ENCODE measurements around the gene PSMB1. TPM values are rescaled to one million over a fixed set of nuclear protein-coding genes. Genes with fewer than 3 reads are reported as not detected.
A peak's percentile ranks its signal among the peaks of the same experiment; 100 is the strongest.
"Not testable (repeated sequence)": the region's sequence is repeated elsewhere in the genome, so short reads cannot be mapped to it uniquely, and the experiment has no call there.

Gene PSMB1
- total RNA-seq, 2 experiments from 2014 or later = 160 to 198 TPM

DNA sequence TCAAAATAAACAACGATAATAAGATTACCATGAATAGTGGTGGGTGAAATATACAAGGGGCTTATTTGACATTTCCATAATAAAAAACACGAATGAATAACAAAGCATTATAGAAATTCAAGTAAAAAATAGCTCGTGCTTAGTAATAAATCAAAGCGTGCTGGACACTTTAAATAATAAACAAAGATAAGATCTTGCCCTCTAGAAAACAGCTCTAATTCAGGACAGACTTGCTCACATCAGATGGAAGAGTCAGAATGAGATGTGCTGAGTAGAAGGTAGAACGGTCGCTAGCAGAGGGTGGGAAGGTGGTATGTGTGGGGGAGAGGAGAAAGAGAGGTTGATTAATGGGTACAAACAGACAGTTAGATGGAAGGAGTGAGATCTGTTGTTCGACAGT, 27.3 kb downstream of the PSMB1 start:
- DNase-seq (no peak), ATAC-seq (no peak)
- Mint-ChIP-seq H3K4me1 (peaks cover 22% of the 10 kb centered on the region), H3K4me3 (no peak overlapping the region), H3K9me3 (ENCODE audit: low read depth) (no peaks in the 10 kb centered on the region), H3K27ac (no peak overlapping the region), H3K36me3 (no peaks in the 10 kb centered on the region), H3K27me3 (peaks cover 28% of the 10 kb centered on the region)
- CTCF ChIA-PET = interaction anchor here (1.4 to 1.5 kb wide), 2 partner anchors 694 to 735 kb away, joined by 5 read pairs; no protein-coding TSS in a partner anchor

DNA sequence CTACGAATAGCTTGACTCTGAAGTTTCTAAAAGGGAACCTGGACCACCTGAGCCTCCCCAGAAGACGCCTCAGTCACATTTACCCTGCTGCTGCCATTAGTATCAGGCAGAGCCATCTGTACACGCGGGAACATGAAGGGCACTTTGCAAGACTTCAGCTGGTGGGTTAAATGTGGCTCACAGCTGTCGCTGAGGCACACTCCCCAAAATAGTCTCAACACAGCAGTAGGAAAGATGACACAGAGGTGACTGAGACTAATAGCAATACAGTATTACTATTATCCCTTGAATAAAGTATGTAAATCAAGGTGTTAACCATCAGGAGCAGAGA, 29.0 kb downstream of the PSMB1 start:
- Mint-ChIP-seq H3K4me3 (no peak overlapping the region), H3K27me3 (peaks cover 45% of the 10 kb centered on the region), H3K9me3 (ENCODE audit: low read depth) (no peaks in the 10 kb centered on the region), H3K36me3 (no peaks in the 10 kb centered on the region), H3K27ac (no peak overlapping the region), H3K4me1 (peaks cover 20% of the 10 kb centered on the region)
- CTCF ChIA-PET = interaction anchor here (1.0 kb wide), 1 partner anchor 693 kb away, joined by 3 read pairs; no protein-coding TSS in a partner anchor
- DNase-seq (no peak), ATAC-seq (no peak)

DNA sequence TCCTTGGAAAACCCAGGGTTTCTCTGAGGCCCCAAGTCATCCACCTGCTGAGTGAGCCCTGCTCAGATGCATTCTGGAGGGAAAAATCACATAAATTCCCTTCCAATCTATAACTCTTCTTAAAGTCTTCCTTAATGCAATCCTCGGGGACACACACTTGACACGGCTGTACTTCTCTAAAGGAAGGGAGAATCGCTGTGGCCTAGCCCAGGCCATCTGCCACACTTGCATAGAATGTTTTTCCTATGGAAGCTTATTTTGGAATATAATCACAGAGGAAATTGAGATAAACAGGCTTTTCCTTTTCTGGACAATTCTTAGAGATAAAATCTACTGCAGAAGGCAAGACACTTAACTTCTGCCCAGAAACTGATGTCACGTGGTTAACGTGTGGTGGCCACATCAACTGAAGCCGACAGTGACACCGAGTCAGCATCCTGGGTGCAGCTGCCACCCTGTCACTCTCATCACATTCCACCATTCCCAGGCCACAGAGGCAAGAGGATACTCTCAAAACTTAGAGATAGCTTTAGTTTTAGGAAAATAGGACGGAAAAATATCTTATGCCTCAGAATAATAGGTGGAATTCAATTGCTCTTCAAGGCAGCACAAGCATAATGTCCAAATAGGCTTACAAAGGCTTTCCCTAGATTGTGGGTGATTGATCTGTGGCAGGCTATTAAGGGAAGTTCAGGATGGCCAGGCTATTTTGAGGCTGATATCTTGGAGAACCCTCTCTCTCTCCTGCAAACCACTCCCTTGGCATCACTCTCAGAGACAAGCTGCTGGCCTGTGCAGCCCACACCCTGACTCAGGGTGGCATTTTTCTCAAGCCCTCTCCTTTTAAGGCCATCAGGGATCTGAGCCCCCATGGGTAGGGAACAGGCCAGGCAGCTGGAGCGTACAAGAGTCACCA, 29.6 kb downstream of the PSMB1 start:
- Mint-ChIP-seq H3K4me3 (no peak overlapping the region), H3K9me3 (ENCODE audit: low read depth) (no peaks in the 10 kb centered on the region), H3K36me3 (no peaks in the 10 kb centered on the region), H3K4me1 (peaks cover 16% of the 10 kb centered on the region), H3K27me3 (peaks cover 51% of the 10 kb centered on the region), H3K27ac (no peak overlapping the region)
- ATAC-seq (no peak), DNase-seq (peak; percentile 64)
- CTCF ChIA-PET = interaction anchor here (1.0 to 1.5 kb wide), 2 partner anchors 692 to 733 kb away, joined by 3 to 6 read pairs; no protein-coding TSS in a partner anchor

DNA sequence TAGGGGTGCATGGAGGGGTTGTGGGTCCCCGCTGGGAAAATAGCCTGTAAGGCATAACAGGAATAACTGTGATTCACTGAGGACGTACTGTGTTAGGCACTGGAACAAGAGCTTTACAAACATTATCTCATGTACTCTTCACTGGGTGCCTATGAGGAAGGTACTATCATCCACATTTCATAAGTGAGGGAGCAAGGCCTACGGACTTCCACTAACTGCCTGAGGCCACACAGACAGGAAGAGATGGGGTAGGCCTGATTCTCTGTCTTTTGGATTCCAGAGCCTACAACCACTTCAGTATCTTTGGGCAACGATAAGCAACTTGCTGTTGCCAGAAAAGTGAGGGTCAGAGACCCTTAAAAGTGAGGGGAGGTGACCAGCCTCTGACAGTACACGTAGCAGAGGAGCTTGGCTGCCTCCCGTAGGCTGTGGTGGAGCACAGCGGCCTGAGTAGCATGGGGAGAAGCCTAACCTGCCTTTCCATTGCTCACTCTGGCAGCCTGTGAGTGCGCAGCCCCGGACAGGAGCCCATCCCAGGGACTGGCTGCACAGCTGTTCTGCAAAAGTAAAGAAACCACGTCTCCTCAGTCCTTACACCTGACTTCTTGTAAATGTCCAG, 30.4 kb downstream of the PSMB1 start:
- Mint-ChIP-seq H3K4me1 (peaks cover 12% of the 10 kb centered on the region), H3K9me3 (ENCODE audit: low read depth) (no peaks in the 10 kb centered on the region), H3K27ac (no peak overlapping the region), H3K27me3 (peaks cover 59% of the 10 kb centered on the region), H3K36me3 (no peaks in the 10 kb centered on the region), H3K4me3 (no peak overlapping the region)
- ATAC-seq = no peak
- DNase-seq = no peak
- CTCF ChIA-PET = interaction anchor here (1.5 kb wide), 1 partner anchor 732 kb away, joined by 6 read pairs; no protein-coding TSS in a partner anchor

DNA sequence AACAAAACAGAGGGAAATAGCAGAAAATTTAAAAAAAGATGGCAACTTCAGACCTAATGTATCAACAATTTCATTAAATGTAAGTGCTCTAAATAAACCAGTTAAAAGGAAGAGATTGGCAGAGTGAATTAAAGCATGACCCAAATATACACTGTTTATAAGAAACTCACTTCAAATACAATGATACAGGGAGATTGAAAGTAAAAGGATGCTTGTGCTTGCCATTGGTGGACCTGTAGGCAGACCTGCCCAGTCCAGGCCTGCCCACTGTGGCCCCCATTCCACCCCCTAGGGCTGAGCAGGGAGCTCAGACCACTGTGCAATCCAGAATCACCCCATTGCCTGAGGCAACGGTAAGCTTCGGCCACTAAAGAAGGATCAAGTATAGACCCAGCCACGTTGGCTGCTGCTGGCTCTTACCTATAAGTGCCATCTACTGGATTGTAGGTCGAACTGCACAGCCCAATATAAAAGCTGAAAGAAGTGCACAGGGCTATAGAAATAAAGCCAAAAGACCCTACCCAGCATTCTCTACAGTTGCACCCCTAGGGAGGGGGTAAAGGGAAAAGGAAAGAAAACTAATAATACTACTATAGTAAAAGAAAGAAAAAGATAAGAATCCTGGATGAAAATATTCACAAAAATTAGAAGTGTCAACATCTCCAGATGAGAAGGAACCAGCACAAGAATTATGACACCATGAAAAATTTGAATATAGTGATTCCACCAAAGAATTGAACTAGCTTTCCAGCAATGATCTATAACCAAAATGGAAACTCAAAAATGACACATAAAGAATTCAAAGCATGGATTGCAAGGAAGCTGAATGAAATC, 36.1 kb downstream of the PSMB1 start:
- H3K9me3 Mint-ChIP-seq (ENCODE audit: low read depth) = no peaks in the 10 kb centered on the region
- H3K4me1 Mint-ChIP-seq = peaks cover 9% of the 10 kb centered on the region
- CTCF ChIA-PET = interaction anchor here (0.7 to 2.5 kb wide), 20 partner anchors 10 to 727 kb away, joined by 3 to 27 read pairs (median 4); no protein-coding TSS in a partner anchor
- H3K27me3 Mint-ChIP-seq = peaks cover 75% of the 10 kb centered on the region
- H3K36me3 Mint-ChIP-seq = no peaks in the 10 kb centered on the region
- peak overlapping the region; percentile 20 for H3K4me3 Mint-ChIP-seq
- peak; percentile 61 for DNase-seq
- H3K27ac Mint-ChIP-seq = no peak overlapping the region
- ATAC-seq = peak; percentile 89

DNA sequence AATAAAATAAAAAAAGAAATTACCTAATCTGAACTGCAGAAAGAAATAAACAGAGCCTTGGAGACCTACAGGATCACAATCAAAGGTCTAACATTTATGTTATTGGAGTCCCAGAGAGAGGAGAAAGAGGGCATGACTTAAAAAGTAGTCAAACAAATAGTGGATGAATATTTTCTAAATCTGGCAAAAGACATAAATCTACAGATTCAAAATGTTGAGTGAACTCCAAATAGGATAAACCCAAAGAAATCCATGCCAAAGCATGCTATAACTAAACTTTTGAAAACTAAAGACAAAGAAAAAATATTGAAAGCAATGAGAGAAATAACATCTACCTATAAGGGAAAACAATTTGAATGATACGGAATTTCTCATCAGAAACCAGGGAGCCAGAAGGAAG, 38.2 kb downstream of the PSMB1 start:
- no peaks in the 10 kb centered on the region for H3K36me3 Mint-ChIP-seq
- H3K4me3 Mint-ChIP-seq = no peak overlapping the region
- H3K27me3 Mint-ChIP-seq = peaks cover 75% of the 10 kb centered on the region
- peaks cover 5% of the 10 kb centered on the region for H3K4me1 Mint-ChIP-seq
- CTCF ChIA-PET = interaction anchor here (1.9 kb wide), 1 partner anchor 725 kb away, joined by 7 read pairs; no protein-coding TSS in a partner anchor
- no peak overlapping the region for H3K27ac Mint-ChIP-seq
- ATAC-seq = no peak
- DNase-seq = no peak
- H3K9me3 Mint-ChIP-seq (ENCODE audit: low read depth) = no peaks in the 10 kb centered on the region

DNA sequence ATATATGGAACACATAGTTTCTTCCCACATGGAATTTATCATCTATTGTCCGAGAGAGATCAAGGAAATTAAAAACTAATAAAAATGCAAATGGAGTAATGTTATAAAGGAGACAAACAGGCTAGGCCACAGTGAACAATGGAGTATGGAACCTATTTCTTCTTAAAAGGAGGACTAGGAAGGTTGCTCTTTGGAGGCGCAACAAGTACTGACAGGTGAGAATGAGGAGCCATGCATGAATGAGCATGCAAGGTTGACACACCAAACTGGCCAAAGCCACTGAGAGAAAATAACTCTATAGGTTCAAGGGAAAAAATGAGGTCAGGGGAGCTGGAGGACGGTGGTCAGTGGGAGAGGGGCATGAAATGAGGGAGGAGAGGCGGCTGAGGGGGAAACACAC, 40.9 kb downstream of the PSMB1 start:
- H3K36me3 Mint-ChIP-seq = no peaks in the 10 kb centered on the region
- CTCF ChIA-PET = interaction anchor here (2.0 kb wide), 1 partner anchor 681 kb away, joined by 9 read pairs; no protein-coding TSS in a partner anchor
- H3K4me1 Mint-ChIP-seq = peaks cover 5% of the 10 kb centered on the region
- ATAC-seq = no peak
- no peak overlapping the region for H3K4me3 Mint-ChIP-seq
- H3K27me3 Mint-ChIP-seq = peaks cover 52% of the 10 kb centered on the region
- H3K9me3 Mint-ChIP-seq (ENCODE audit: low read depth) = no peaks in the 10 kb centered on the region
- H3K27ac Mint-ChIP-seq = no peak overlapping the region
- no peak for DNase-seq

DNA sequence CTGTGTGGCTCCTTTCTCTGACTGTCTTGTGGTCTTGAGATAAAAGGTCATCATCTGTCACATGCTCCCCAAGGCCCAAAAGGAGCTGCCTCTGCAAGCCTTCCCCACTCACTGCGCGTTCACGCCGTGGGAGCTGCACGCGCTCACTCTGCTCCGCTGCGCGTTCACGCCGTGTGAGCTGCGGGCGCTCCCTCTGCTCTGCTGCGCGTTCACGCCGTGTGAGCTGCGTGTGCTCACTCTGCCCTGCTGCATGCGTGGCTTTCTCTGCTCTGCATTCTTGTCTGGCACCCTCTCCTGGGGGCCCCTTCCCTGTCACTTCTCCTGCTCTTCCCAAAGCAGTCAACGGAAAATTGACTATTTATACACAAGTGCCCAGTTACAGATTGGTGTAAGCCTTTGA, 42.5 kb downstream of the PSMB1 start:
- ATAC-seq = no peak
- no peak for DNase-seq
- Mint-ChIP-seq H3K4me1 (no peaks in the 10 kb centered on the region), H3K4me3 (no peak overlapping the region), H3K9me3 (ENCODE audit: low read depth) (no peaks in the 10 kb centered on the region), H3K36me3 (no peaks in the 10 kb centered on the region), H3K27me3 (peaks cover 54% of the 10 kb centered on the region), H3K27ac (no peak overlapping the region)
- CTCF ChIA-PET = no interaction called here

DNA sequence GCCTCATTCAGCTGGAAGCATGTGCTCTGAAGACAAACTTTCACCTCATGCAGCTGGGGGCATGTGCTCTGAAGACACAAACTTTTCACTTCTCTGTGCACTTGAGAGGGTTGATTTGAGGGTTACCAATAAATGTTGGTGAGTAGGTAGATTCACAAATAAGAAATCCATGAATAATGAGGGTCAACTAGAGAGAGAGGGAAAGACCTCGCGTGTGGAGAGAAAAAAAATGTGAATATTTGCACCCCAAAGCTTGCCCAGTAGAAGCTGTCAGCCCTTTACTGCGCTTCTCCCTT, 43.4 kb downstream of the PSMB1 start:
- DNase-seq (no peak), ATAC-seq (no peak)
- no peak overlapping the region for H3K4me3 Mint-ChIP-seq
- H3K9me3 Mint-ChIP-seq (ENCODE audit: low read depth) = no peaks in the 10 kb centered on the region
- CTCF ChIA-PET = no interaction called here
- no peaks in the 10 kb centered on the region for H3K4me1 Mint-ChIP-seq
- H3K27me3 Mint-ChIP-seq = peaks cover 49% of the 10 kb centered on the region
- no peaks in the 10 kb centered on the region for H3K36me3 Mint-ChIP-seq
- H3K27ac Mint-ChIP-seq = no peak overlapping the region

DNA sequence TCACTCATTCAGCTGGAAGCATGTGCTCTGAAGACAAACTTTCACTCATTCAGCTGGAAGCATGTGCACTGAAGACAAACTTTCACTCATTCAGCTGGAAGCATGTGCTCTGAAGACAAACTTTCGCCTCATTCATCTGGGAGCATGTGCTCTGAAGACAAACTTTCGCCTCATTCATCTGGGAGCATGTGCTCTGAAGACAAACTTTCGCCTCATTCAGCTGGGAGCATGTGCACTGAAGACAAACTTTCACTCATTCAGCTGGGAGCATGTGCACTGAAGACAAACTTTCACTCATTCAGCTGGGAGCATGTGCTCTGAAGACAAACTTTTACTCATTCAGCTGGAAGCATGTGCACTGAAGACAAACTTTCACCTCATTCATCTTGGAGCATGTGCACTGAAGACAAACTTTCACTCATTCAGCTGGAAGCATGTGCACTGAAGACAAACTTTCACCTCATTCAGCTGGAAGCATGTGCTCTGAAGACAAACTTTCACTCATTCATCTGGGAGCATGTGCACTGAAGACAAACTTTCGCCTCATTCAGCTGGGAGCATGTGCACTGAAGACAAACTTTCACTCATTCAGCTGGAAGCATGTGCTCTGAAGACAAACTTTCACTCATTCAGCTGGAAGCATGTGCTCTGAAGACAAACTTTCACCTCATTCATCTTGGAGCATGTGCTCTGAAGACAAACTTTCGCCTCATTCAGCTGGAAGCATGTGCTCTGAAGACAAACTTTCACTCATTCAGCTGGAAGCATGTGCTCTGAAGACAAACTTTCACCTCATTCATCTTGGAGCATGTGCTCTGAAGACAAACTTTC, 44.0 kb downstream of the PSMB1 start:
- CTCF ChIA-PET; H3K27ac Mint-ChIP-seq; DNase-seq; H3K9me3 Mint-ChIP-seq (ENCODE audit: low read depth); ATAC-seq; H3K36me3 Mint-ChIP-seq; H3K4me1 Mint-ChIP-seq; H3K4me3 Mint-ChIP-seq: not testable (repeated sequence)
- peaks cover 48% of the 10 kb centered on the region for H3K27me3 Mint-ChIP-seq

DNA sequence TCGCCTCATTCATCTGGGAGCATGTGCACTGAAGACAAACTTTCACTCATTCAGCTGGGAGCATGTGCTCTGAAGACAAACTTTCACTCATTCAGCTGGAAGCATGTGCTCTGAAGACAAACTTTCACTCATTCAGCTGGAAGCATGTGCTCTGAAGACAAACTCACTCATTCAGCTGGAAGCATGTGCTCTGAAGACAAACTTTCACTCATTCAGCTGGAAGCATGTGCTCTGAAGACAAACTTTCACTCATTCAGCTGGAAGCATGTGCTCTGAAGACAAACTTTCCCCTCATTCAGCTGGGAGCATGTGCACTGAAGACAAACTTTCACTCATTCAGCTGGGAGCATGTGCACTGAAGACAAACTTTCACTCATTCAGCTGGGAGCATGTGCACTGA, 44.8 kb downstream of the PSMB1 start:
- CTCF ChIA-PET; DNase-seq; ATAC-seq; H3K27ac Mint-ChIP-seq; H3K4me3 Mint-ChIP-seq; H3K9me3 Mint-ChIP-seq (ENCODE audit: low read depth); H3K36me3 Mint-ChIP-seq; H3K4me1 Mint-ChIP-seq: not testable (repeated sequence)
- H3K27me3 Mint-ChIP-seq = peaks cover 47% of the 10 kb centered on the region

DNA sequence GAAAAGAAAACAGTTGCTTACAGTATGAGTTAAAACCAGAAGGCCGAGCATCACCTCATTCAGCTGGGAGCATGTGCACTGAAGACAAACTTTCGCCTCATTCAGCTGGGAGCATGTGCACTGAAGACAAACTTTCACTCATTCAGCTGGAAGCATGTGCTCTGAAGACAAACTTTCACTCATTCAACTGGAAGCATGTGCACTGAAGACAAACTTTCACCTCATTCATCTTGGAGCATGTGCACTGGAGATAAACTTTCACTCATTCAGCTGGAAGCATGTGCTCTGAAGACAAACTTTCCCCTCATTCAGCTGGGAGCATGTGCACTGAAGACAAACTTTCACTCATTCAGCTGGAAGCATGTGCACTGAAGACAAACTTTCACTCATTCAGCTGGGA, 45.4 kb downstream of the PSMB1 start:
- not testable (repeated sequence) for ATAC-seq; H3K36me3 Mint-ChIP-seq; H3K4me1 Mint-ChIP-seq; DNase-seq; H3K4me3 Mint-ChIP-seq; H3K9me3 Mint-ChIP-seq (ENCODE audit: low read depth); H3K27ac Mint-ChIP-seq
- H3K27me3 Mint-ChIP-seq = peaks cover 44% of the 10 kb centered on the region
- CTCF ChIA-PET = interaction anchor here (1.8 kb wide), 1 partner anchor 10 kb away, joined by 4 read pairs; no protein-coding TSS in a partner anchor

Measured in activated CD8-positive, alpha-beta memory T cell treated with anti-CD3 and anti-CD28 coated beads, Interleukin-2, amount 10 ng/mL, durations not matched to agents 7 days and 5 days (primary cell).